GM18502 (cell line): Measurements from ENCODE around the gene HOXB9.

ENCODE experiments used
- ATAC-seq: cut with Tn5 transposase; IDR thresholded peaks from one replicate; pipeline ENCODE4 v1.9.1; 2021; ENCODE audit warnings: mild to moderate bottlenecking; ENCODE audit not compliant: unreplicated experiment, poor library complexity

HOXB9 gene

DNA sequence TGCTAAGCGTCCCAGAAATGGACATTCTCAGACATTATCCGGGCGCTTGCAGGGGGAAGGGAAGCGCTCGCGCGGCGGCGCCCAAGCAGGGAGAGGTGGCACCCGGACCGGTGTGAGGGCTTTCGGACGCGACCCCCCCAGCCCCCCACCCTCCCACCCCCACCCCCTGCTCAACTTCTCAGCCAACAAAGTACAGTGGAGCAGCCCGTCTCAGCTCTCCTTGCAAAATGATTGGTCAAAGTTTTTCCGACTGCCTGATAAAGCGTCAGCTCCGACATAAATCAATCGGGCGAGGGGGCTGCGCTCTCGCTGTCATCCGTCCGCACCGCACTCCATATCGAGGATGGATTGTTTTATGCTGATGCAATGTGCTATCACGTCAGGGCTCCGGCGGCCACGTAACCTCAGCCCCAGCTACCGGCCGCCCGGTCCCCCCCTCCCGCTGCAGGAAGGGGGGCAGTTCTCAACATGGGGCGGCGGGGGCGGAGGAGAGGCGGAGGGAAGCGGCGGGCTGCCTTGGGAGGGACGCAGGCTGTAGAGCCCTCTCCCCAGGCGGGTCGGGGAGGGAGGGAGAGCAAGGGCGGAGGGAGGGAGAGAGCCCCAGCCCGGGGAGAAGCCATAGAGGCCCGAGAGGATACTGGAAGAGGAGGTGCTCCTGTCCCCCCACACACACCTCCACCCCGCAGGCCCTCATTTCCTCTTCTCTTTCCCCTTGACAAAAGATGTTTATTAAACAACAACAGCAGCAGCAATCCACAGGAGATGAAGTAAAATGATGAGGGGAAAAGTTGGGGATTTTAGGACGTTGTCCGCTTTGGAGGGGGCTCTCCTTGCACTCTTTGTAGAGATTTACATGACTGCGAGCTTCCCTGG, at the start of gene HOXB9:
TSS of gene HOXB9 (minus strand) at position 114 of the 873 bp plus-strand sequence. CDS start at position 25, 89 bp downstream.
- ATAC-seq: no peak

DNA sequence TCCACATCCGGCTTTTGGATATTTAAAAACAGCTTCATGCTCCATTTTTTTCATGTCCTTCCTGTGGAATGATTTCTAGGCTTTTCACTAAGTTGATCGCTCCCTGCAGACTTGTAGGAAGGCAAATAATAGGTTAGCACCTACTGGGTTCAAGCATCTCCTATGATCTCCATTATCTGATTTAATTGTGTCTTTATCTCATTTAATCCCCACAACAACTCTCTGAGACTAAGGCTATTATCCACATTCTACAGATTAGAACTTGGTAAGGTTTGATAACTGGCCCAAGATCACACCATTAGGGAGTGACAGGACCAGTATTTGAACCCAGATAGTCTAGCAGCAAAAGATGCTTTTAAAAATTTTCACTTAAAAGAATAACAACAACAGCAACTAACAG, 46.2 kb upstream of the HOXB9 start:
- ATAC-seq: no peak

DNA sequence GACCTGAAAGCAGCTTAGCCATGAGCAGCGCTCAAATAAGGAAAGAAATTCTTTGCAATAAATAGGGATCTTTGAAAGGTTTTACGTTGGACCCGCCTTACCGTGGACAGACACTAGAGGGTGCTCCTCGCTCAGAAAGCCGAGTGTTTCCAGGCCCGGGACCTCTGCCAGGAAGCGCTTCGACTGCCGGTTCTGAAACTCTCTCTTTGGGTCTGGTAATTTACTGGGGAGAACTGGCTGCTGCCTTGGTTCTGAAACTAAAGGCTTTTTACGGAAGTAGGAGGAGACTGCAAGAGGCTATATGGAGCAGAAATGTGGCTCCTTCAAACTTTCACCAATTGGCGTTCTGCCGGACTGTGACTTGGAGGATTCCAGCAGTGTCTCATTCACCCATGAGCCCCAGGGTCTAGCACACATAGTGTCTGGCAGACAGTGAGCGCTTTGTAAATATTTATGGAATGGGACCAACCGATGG, 45.6 kb upstream of the HOXB9 start:
- ATAC-seq: no peak

DNA sequence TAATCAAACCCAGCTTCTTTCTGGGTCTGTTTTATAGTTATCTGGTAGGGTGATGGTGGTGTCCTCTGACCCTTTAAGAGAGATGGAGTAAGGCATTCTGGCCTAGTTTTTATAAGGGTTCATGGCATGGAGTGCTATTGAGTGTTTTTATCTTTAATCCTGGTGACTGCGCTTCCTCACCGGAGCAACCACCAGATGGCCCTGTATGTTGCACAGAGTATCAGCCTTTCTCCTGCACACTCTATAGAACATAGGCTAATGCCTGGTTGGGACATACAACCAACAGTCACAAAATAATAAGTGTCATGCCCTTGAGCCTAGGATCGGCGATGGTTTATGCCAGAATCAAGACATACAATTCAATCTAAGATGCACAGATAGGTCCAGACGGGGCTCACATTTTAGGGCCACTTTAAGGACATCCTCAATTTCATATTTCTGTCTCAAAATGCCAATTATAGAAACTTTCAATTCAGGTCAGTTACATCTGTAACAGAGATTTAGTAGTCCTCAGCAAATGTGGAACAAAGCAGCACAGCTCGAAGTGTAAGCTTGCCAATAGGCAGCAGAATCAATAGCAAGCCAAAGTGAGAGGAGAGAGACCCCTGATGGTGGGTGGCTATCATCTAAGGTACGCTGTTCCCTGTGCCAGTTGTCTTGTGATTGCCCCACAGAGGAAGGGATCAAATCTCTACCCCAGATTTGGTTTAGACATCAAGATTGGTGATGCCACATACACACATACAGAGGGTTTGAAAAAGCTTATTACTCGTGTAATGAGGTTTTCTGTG, 37.2 kb upstream of the HOXB9 start:
- no peak for ATAC-seq

DNA sequence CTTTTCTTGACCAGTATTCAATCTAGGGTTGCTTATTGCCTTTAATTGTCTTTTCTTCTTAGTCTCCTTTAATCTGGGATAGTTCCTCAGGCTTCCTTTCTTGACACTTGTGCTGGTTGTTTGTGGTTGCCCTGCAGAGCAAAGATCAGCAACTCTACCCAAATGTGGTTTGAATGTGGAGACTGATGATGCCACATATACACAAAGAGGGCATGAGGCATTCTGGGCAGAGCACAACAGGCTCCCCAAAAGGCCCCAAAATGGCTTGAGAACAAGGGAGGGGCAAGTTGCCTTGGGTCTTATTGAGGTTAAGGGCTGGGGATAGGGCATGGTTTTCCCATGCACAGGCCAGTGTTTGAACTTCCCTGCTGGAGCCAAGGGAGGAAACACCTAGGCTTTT, 29.8 kb upstream of the HOXB9 start:
- no peak for ATAC-seq

DNA sequence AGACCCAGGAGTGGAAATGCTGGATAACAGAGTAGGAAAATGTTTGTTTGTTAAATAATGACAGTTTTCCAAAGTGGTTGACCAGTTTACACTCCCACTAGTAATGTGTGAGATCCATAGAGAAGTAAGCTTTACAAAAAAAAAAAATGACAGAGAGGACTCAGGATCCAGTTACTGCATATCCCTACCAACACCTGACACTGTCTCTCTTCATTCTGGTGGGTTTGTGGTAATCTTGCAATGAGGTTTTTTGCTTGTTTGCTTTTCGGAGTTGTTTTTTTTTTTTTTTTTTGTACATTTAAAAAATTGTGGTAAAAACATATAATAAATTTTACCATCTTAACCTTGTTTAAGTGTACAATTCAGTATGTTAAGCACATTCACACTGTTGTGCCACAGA, 23.6 kb upstream of the HOXB9 start:
- ATAC-seq: no peak

DNA sequence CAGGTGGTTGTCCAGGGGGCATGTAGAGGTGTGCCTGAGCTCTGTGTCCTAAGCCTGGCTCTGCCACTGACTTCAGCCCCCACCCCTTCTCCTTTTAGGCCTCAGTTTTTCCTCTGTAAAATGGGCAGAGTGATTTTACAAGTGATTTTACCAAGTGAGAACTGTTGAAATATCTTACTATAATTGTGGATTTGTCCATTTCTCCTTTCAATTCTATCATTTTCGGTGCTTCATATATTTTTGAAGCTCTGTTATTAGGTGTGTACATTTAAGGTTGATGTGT, 21.7 kb upstream of the HOXB9 start:
- ATAC-seq: no peak

DNA sequence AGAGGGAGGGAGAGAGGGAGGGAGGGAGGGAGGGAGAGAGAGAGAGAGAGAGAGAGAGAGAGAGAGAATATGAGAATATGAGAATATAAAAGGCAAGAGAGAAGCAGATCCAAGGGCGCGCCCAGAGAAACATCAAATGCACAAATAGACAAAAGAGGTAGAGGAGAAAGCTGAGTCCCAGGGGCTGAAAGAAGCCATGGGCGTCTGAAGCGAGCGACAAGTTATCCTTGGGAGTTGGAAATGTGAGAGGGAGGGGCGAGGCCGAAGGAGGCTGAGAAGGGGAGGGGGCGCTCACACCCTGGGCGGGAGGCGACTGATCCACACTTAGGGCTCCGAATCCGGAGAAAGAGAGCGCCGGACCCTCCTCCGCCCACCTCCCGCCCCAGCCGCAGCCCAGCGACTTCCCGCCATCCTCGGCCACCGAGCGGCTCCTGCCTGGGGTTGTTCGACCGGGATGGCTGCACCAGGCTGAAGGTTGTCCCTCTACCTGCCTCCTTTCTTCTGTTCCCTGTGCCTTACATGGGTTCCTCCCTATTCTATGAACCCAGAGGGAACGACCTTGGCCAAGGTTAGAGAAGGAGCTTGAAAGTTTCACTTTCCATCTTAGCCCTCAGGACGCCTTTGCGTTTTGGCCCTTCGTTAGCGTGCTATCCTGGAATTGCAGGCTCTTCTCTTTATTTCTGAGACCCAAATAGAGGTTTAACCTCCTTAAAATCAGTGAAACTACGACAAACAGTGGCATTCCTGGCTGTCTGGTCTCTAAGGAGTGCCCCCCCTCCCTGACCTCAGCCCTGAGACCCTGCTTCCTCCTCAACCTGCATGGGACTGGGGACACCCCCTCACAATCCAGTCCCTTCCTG, 21.2 kb upstream of the HOXB9 start:
- no peak for ATAC-seq

DNA sequence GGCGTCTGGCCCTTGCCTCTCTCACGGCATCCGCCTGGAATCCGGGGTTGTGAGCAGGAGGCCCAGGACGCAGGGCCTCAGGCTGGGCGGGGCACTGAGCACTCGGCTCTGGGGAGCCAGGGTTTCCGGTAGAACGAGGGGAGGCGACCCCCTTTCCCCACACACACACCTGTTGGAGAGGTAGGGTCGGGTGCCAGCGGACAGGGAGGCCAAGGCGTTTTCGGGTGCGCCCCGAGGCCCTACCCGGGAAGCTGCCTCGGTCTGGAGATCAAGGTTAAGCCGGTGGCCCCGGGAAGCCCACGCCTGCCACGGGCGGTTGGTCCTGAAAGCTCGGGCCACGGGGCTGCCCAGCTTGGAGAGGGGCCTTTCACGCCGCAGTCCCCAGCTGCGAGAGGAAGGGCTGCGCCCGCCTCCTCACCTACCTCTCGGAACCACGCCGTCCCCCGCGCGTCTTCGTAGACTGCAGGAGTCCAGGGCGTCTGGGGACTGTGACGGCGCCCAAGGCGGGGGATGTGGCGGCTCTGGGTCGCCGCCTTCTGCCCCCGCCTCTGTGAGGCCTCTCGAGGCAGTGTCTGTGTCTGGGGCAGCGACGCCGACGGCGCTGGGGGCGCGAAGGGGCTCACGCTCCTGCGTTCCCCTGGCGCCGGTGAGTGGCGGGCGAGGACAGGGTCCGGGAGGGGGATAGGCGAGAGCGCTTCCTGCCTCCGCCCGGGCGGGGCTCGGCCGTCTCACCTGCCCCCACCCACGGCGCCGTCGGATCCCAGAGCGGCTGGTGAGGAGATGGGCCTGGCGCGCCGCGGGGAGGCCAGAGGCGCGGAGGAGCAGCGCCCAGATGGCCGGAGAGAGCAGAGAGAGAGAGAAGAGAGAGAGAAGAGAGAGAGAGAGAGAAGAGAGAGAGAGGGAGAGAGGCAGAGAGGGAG, 20.3 kb upstream of the HOXB9 start:
- ATAC-seq: no peak

DNA sequence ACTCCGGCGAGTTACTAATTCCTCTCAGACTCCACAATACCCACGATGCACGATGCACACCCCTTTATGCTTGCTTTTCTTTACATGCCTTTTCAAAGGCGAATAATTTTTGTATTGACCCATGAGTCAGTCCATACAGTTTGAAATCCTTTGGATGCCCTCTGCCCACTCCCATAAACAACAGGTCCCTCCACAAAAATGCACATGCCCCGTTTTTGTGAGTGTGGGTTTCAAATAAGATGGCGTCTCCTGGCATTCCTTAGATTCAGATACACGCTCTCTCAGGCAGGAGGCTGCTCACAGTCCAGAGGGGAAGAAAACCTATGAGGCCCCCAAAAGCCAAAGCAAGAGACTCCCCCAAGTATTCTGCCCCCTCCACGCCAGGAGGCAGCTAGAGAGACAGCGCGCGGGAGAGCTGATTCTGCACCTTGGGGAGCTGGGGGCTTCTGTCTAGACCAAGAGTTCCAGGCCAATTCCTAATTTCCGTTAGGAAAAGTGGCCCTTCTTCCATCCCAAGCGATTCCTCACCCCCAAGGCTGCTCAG, 19.6 kb upstream of the HOXB9 start:
- ATAC-seq: no peak

DNA sequence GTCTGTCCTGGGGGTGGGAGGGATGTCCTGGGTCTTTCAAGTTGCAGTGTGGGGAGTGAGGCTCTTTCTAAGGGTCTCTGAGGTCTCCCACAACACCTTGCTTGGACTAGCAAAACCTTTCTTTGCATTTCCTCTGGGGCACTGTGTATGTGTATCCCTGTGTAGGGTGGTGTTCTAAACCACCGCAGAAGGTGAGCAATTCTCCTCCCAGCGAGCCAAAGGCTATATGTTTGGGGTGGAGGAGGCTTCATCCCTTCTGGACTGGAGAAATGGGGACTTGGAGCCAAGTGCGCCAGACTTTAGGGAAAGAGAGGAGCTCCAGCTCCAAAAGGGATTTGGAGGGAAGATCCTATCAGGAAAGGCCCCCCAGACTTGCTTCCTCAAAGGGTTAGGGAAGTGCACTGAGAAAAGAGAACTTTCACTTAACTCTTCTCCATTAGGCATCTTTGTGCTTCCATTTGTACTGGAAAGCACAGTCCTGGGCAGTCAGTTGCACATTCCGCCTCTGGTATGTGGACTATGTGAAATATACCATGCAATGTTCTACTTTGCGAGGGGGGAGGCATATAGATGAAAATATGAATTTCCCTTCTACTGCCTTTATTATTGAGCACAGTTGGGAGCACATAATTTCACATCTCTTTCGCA, 18.9 kb upstream of the HOXB9 start:
- no peak for ATAC-seq

DNA sequence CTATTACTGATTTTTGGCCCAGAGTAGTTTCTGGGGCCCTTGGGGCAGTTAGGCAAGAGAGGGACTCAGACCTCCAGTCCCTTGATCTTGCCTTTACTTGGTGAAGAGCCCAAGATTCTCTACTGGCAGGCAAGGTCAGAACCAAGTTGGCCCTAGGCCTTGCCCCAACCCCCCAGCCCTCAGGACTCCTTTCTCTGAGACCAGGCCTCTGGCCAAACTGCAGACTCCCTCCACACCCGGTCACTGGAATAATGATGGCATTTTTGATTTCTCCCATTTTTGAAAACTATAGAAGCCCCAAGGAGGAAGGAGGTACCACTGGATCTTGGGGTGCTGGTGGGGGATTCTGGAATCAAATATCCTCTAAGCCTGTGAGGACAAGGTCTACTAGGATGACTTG, 18.0 kb upstream of the HOXB9 start:
- no peak for ATAC-seq

DNA sequence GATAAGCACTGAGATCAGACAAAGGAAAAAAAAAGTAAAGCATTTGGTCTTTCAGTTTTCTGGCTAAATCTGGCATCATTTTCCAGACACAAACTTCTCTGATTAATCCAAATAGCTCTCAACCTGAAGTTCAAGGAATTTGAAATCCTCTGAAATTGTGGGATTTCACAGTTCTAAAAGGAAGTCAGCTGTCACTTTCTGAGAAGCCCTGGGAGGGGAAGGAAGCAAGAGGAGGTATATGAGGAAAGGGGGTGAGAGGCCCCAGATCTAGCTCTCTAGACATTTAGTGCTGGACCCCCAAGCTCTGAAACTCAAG, 17.5 kb upstream of the HOXB9 start:
- no peak for ATAC-seq

DNA sequence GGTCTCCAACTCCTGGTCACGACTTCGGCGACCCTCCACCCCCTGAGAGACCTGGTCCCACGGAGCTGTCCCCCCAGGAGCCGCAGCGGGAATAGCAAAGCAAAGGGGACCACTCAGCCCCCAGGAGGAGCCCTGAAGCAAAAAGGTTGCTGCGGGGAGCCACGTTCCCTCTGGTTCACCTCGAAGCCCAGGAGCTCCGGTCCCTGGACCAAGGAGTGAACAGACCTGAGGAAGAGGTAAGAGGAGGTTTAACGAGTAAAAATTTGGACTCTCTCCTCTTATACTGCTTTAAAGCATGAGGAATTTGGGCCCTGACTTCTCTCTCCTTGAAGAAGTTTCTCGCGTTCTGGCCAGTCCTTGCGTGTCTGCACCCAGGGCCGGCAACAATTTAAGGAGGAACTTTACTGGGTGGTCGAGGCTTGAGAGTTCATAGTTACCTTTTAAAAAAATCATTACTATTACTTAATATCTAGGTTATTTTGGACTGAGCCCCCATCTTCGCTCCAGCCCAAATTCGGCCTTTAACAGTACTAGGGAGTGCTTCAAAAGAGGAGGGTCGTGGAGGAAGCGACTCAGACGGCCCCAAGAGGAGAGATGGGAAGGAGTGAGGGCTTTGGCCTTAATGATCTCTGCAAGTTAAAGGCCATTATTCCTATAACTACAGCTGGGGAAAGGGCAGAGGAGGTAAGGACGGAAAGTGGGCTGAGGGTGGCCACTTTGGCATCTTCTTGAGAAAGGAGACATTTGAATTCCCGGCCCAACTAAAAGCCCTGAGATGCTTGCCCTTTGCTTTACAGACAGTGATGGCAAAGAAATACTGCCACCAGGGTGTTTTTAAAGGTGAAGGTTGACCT, 16.9 kb upstream of the HOXB9 start:
- no peak for ATAC-seq

DNA sequence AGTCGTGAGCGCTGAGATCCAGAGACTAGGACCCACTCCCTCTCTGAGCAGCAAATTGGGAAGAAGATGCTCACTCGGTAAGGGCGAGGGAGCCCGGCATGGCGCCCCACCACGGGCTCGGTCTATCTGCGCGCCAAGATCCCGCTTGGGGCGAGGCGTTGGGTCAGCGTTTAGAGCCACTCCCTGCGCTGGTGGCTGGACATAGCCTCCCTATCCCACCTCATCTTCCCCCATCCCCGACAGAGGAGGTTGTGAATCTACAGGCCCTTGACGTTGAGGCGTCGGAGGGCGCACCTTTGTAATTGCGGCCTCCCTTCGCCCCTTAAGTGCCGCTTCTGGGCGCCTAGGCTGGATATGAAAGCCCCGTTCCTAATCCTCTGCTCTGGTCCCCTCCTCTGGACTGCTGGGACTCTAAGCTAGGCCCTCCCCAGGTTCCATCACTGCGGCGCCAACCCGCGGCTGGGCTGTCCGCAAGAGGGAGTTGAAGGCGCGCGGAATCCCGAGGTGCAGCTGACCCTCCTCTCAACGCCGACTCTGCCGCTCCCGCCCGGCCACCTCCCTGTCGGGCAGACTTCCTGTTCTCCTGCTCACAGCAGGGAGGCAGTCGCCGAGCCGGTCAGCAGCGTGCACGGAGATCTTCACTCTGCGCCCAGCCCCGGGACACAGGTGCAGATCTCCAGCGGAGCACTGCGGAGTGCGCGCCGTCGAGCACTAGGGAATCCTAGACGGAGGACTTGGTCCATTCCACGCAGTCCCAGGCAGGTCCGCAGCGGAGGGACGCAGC, 16.1 kb upstream of the HOXB9 start:
- ATAC-seq: no peak

DNA sequence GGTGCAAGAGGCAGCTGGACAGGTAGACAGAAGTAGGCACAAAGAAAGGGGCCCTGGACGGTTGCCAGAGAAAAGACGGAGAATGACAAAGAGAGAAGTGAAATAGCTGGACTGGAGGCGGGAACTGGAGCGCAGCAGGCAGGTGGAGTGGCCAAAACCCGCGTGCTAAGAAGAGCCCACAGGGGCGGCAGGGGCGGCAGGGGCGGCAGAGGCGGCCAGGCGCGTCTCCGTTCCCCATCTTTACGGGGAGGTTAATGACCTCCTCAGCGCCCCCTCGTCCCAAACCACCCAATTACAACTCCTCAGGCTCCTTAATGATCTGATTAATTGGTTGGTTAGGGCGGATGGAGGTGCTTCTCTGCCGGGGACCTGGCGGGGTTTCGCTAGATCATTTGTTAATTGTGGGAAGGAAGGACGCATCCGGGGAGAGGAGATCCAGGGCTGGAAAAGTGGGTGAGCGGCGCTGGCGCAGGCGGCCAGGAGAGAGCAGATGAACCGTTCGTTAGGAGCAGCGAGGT, 15.4 kb upstream of the HOXB9 start:
- no peak for ATAC-seq

DNA sequence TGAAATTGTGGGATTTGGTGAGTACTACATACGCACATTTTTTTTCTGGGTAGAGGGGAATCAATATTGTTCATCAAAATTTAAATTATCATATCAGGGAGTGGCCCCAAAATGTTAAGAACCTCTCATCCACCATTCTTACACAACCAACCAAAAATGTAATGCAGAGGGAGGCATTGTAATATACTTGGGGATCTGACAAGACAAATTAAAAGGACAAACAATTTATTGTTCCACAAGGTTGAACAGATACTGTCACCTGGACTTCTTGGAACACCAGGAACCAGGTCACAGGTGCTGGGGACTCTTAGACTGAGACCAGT, 14.7 kb upstream of the HOXB9 start:
- no peak for ATAC-seq
